Upper lobe of left lung (tissue), 4 donors: Measurements from ENCODE around the gene RNLS.

Experiments
- EP300 ChIP-seq, 4 donors: sonication (generic); formaldehyde crosslinking; IDR thresholded peaks; one replicate each; pipeline ENCODE4 v1.5.1; 2017; ENCODE audit warnings: antibody characterized with exemption in 4 of 4, control low read depth in 2 of 4
- POLR2A ChIP-seq, 4 donors: fragments of 450-650 bp; IDR thresholded peaks; one replicate each; pipeline ENCODE4 v1.5.1; 2016 to 2017; ENCODE audit warnings: antibody characterized with exemption in 4 of 4, mild to moderate bottlenecking in 2 of 4
- TF ChIP-seq, protein P1 (sequence below), 6 experiments: fragments of 450-650 bp in 4 of 6; fragments of 200-600 bp in 2 of 6; sonication (generic) in 2 of 6; IDR thresholded peaks; one replicate each; pipeline ENCODE4 v1.5.1; 2016 to 2019; ENCODE audit warnings: antibody characterized with exemption in 6 of 6

DNA sequence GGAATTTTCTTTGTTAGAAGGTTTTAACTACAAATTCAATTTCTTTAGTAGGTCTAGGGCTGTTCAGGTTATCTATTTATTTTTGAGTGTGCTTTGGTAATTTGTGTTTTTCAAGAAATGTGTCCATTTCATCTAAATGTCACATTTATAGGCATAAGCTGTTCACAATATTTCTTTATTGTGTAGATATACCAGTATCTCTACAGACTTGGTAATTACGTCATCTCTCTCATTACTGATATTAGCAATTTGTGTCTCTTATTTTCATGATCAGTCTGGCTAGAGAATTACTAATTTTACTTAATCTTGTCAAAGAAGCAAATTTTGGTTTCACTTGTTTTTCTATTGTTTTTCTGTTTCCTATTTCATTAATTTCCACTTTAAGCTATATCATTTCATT is 152.0 kb downstream of the RNLS start:
- TF ChIP-seq, protein P1, sequence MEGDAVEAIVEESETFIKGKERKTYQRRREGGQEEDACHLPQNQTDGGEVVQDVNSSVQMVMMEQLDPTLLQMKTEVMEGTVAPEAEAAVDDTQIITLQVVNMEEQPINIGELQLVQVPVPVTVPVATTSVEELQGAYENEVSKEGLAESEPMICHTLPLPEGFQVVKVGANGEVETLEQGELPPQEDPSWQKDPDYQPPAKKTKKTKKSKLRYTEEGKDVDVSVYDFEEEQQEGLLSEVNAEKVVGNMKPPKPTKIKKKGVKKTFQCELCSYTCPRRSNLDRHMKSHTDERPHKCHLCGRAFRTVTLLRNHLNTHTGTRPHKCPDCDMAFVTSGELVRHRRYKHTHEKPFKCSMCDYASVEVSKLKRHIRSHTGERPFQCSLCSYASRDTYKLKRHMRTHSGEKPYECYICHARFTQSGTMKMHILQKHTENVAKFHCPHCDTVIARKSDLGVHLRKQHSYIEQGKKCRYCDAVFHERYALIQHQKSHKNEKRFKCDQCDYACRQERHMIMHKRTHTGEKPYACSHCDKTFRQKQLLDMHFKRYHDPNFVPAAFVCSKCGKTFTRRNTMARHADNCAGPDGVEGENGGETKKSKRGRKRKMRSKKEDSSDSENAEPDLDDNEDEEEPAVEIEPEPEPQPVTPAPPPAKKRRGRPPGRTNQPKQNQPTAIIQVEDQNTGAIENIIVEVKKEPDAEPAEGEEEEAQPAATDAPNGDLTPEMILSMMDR (IDR thresholded peaks at IDR 0.05) = no peak
- TF ChIP-seq POLR2A (IDR thresholded peaks at IDR 0.05) (no peak), EP300 (IDR thresholded peaks at IDR 0.05) (no peak)
